ENCODE results near the gene ZBED4. TPM values are rescaled to one million over a fixed set of nuclear protein-coding genes. Genes with fewer than 3 reads are reported as not detected.
A peak's percentile ranks its signal among the peaks of the same experiment; 100 is the strongest.

Gene ZBED4
- total and polyA plus RNA-seq, 2 of the 13 experiments (the other 11 are each of a cell fraction or from before 2014, with no cell fraction given): 5.4 to 9.6 TPM

- TF ChIP-seq ZNF263 (CRISPR knock-in tag; IDR thresholded peaks at IDR 0.05) (peak; percentile 30; the same call in 1 of the 2 replicates), TP53 (CRISPR knock-in tag; conservative IDR thresholded peaks at IDR 0.05) (no peak), DR1 (CRISPR knock-in tag; IDR thresholded peaks at IDR 0.05) (peak; percentile 19; the same call in 1 of the 2 replicates), TCF7L2 (IDR thresholded peaks at IDR 0.05; ENCODE audit: low read depth, low read length) (no peak), YY1 (IDR thresholded peaks at IDR 0.05; ENCODE audit: insufficient read depth, insufficient replicate concordance, low read depth, low read length) (peak; percentile 99), ZNF24 (IDR thresholded peaks at IDR 0.05) (0 out of 2 replicates have a peak, but pooled peaks have one; percentile 25), NFYC (CRISPR knock-in tag; IDR thresholded peaks at IDR 0.05) (peak; percentile 81), FOXM1 (CRISPR knock-in tag; IDR thresholded peaks at IDR 0.05) (no peak), RORA (CRISPR knock-in tag; IDR thresholded peaks at IDR 0.05) (no peak), ELF3 (CRISPR knock-in tag; IDR thresholded peaks at IDR 0.05) (peak; percentile 45), LCORL (IDR thresholded peaks at IDR 0.05) (no peak), LCORL (CRISPR knock-in tag; IDR thresholded peaks at IDR 0.05) (peak; percentile 63; the same call in 1 of the 2 replicates), ARNT2 (CRISPR knock-in tag; IDR thresholded peaks at IDR 0.05; ENCODE audit: low read depth) (peak; percentile 56; the same call in 1 of the 2 replicates), THAP11 (CRISPR knock-in tag; IDR thresholded peaks at IDR 0.05) (peak; percentile 83), ZFP91 (CRISPR knock-in tag; IDR thresholded peaks at IDR 0.05; ENCODE audit: borderline replicate concordance) (peak; percentile 77; the same call in 1 of the 2 replicates), ZNF777 (CRISPR knock-in tag; IDR thresholded peaks at IDR 0.05) (peak; percentile 22; the same call in 1 of the 2 replicates), MTA3 (CRISPR knock-in tag; IDR thresholded peaks at IDR 0.05) (no peak), ZNF383 (CRISPR knock-in tag; IDR thresholded peaks at IDR 0.05; ENCODE audit: borderline replicate concordance) (no peak), ZKSCAN5 (CRISPR knock-in tag; IDR thresholded peaks at IDR 0.05) (no peak)
- TF ChIP-seq, protein P1, sequence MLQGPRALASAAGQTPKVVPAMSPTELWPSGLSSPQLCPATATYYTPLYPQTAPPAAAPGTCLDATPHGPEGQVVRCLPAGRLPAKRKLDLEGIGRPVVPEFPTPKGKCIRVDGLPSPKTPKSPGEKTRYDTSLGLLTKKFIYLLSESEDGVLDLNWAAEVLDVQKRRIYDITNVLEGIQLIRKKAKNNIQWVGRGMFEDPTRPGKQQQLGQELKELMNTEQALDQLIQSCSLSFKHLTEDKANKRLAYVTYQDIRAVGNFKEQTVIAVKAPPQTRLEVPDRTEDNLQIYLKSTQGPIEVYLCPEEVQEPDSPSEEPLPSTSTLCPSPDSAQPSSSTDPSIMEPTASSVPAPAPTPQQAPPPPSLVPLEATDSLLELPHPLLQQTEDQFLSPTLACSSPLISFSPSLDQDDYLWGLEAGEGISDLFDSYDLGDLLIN (CRISPR knock-in tag; IDR thresholded peaks at IDR 0.05; ENCODE audit: borderline replicate concordance): no peak
- TF ChIP-seq, protein P2, sequence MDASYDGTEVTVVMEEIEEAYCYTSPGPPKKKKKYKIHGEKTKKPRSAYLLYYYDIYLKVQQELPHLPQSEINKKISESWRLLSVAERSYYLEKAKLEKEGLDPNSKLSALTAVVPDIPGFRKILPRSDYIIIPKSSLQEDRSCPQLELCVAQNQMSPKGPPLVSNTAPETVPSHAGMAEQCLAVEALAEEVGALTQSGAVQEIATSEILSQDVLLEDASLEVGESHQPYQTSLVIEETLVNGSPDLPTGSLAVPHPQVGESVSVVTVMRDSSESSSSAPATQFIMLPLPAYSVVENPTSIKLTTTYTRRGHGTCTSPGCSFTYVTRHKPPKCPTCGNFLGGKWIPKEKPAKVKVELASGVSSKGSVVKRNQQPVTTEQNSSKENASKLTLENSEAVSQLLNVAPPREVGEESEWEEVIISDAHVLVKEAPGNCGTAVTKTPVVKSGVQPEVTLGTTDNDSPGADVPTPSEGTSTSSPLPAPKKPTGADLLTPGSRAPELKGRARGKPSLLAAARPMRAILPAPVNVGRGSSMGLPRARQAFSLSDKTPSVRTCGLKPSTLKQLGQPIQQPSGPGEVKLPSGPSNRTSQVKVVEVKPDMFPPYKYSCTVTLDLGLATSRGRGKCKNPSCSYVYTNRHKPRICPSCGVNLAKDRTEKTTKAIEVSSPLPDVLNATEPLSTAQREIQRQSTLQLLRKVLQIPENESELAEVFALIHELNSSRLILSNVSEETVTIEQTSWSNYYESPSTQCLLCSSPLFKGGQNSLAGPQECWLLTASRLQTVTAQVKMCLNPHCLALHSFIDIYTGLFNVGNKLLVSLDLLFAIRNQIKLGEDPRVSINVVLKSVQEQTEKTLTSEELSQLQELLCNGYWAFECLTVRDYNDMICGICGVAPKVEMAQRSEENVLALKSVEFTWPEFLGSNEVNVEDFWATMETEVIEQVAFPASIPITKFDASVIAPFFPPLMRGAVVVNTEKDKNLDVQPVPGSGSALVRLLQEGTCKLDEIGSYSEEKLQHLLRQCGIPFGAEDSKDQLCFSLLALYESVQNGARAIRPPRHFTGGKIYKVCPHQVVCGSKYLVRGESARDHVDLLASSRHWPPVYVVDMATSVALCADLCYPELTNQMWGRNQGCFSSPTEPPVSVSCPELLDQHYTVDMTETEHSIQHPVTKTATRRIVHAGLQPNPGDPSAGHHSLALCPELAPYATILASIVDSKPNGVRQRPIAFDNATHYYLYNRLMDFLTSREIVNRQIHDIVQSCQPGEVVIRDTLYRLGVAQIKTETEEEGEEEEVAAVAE (CRISPR knock-in tag; IDR thresholded peaks at IDR 0.05; ENCODE audit: borderline replicate concordance): 0 out of 2 replicates have a peak, but pooled peaks have one; percentile 24
Observed at GRCh38 chr22:49917974-49918910, 64.6 kb downstream of the ZBED4 start, which contains the start of the genes ALG12 and CRELD2 (continued).

Data from HepG2 (cell line).